ENCODE measurements around the gene PPDPF. TPM values are rescaled to one million over a fixed set of nuclear protein-coding genes. Genes with fewer than 3 reads are reported as not detected.
"Not testable (repeated sequence)": the region's sequence is repeated elsewhere in the genome, so short reads cannot be mapped to it uniquely, and the experiment has no call there.

Gene PPDPF
- total RNA-seq, 1 donor from 2014 or later, result 21.9 TPM

DNA sequence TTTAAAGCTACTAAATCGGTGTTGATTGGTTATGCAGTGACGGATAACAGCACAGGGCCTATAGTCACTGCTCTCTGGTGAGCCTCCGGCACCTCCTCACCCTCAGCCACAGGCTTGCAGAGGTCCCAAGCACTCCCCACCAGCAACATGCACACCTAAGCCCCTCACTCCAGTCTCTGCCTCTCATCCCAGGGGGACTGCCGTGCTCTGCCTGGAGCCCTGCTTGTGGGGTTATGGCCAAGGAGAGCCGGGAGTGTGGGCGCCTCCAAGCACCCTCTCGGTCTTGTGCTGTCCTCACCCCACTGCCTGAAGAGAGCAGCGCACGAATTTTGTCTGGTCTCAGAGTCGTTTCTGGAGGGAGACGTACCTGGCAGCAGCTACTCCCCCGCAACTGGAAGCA lies 14.8 kb upstream of the PPDPF start:
- Histone ChIP-seq H3K4me3 (ENCODE audit: low read depth, low read length) (no peak overlapping the region), H3K36me3 (ENCODE audit: control insufficient read depth, insufficient read depth, low read length) (no peaks in the 10 kb centered on the region), H3K27me3 (ENCODE audit: control insufficient read depth, insufficient read depth, low read length) (peaks cover 6% of the 10 kb centered on the region)
- DNase-seq (ENCODE audit: low read depth) (no peak), FAIRE-seq (no peak)
- TF ChIP-seq, protein P1, sequence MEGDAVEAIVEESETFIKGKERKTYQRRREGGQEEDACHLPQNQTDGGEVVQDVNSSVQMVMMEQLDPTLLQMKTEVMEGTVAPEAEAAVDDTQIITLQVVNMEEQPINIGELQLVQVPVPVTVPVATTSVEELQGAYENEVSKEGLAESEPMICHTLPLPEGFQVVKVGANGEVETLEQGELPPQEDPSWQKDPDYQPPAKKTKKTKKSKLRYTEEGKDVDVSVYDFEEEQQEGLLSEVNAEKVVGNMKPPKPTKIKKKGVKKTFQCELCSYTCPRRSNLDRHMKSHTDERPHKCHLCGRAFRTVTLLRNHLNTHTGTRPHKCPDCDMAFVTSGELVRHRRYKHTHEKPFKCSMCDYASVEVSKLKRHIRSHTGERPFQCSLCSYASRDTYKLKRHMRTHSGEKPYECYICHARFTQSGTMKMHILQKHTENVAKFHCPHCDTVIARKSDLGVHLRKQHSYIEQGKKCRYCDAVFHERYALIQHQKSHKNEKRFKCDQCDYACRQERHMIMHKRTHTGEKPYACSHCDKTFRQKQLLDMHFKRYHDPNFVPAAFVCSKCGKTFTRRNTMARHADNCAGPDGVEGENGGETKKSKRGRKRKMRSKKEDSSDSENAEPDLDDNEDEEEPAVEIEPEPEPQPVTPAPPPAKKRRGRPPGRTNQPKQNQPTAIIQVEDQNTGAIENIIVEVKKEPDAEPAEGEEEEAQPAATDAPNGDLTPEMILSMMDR (IDR thresholded peaks at IDR 0.05; ENCODE audit: insufficient read depth, low read length, severe bottlenecking), result no peak

DNA sequence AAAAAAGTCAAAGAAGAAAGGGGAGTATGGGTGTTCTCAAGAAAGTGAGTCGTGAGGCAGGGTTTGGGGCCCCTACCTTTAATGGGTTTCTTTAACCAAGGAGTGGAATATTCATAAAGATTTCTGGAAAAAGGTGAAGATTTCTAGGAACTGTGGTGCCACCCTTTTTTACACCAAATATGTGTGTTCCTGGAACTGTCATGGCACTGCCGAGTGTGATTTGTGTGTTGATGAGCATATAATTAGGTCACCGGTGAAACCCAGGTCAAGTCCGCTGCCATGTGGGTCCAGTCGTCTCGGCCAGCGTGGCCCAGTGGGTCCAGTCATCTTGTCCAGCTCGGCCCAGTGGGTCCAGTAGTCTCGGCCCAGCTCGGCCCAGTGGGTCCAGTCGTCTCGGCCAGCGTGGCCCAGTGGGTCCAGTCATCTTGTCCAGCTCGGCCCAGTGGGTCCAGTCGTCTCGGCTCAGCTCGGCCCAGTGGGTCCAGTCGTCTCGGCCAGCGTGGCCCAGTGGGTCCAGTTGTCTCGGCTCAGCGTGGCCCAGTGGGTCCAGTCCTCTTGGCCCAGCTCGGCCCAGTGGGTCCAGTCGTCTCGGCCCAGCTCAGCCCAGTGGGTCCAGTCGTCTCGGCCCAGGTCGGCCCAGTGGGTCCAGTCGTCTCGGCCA lies 13.4 kb upstream of the PPDPF start:
- FAIRE-seq (no peak), DNase-seq (ENCODE audit: low read depth) (no peak)
- H3K4me3 ChIP-seq (ENCODE audit: low read depth, low read length), result no peak overlapping the region
- TF ChIP-seq, protein P1 (IDR thresholded peaks at IDR 0.05; ENCODE audit: insufficient read depth, low read length, severe bottlenecking), result no peak
- H3K27me3 ChIP-seq (ENCODE audit: control insufficient read depth, insufficient read depth, low read length), result peaks cover 6% of the 10 kb centered on the region
- no peaks in the 10 kb centered on the region for H3K36me3 ChIP-seq (ENCODE audit: control insufficient read depth, insufficient read depth, low read length)

DNA sequence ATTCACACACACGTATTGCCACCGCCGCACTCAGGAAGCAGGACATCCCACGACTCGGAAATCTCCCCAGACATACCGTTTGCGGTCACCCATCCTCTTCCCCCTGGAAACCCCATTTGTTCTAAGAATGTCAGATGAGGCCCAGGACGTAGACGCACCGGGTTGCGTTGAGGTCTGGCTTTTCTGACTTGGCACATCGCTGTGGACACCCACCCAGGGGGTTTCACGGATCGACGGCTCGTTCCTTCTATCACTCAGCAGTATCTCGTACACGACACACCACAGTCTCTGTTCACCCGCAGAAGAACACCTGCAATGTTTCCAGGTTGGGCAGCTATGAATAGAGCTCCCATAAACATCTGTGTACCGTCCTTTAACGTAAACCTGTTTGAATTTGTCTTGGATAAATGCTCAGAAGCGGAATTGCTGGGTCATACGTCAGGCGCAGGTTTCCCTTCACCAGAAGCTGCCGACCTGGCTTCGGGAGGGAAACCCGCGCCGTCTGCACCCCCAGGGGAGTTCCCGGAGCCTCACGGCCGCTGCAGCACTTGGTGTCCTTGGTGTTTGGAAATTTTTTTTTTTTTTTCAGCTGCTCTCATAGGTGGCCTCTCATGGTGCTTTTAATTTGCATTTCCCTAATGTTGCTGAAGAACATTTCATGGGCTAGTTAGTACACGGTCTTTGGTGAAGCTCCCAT lies 12.3 kb upstream of the PPDPF start:
- TF ChIP-seq, protein P1 (IDR thresholded peaks at IDR 0.05; ENCODE audit: insufficient read depth, low read length, severe bottlenecking), result no peak
- DNase-seq (ENCODE audit: low read depth) (no peak), FAIRE-seq (no peak)
- no peaks in the 10 kb centered on the region for H3K27me3 ChIP-seq (ENCODE audit: control insufficient read depth, insufficient read depth, low read length)
- H3K36me3 ChIP-seq (ENCODE audit: control insufficient read depth, insufficient read depth, low read length), result no peaks in the 10 kb centered on the region
- no peak overlapping the region for H3K4me3 ChIP-seq (ENCODE audit: low read depth, low read length)

DNA sequence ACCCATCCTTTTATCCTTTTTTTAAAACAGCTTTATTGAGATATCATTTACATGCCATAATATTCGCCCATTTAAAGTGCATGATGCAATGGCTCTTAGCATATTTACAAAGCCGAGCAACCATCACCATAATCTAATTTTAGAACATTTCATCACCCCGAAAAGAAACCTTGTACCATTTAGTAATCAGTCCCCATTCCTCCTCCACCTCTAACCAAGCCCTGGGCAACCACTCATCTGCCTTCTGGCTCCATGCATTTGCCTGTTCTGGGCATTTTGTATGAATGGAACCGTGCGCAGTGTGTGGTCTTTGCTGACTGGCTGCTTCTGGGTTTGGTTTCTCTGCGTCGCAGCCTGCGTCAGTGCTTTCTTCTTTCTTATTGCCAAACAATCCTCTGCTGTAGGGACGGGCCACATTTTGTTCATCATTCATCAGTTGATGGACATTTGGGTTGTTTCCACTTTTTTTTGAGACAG lies 11.4 kb upstream of the PPDPF start:
- no peak for DNase-seq (ENCODE audit: low read depth)
- no peak for FAIRE-seq
- H3K4me3 ChIP-seq (ENCODE audit: low read depth, low read length), result no peak overlapping the region
- TF ChIP-seq, protein P1 (IDR thresholded peaks at IDR 0.05; ENCODE audit: insufficient read depth, low read length, severe bottlenecking), result no peak
- H3K27me3 ChIP-seq (ENCODE audit: control insufficient read depth, insufficient read depth, low read length), result no peaks in the 10 kb centered on the region
- no peaks in the 10 kb centered on the region for H3K36me3 ChIP-seq (ENCODE audit: control insufficient read depth, insufficient read depth, low read length)

DNA sequence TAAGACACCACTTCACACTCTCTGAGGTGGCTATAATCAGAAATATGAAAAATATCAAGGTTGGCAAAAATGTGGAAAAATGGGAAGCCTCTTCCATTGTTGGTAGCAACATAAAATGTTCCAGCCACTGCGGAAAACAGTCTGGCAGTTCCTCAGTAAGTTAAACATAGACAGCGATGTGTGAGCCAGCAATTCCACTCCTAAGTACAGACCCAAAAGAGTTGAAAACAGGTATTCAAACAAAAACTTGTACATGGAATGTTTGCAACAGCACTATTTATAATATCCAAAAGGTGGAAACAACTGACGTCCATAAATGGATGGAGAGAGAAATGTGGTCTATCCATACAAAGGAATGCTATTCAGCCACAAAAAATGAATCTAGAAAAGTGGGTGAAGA lies 7.4 kb upstream of the PPDPF start:
- TF ChIP-seq, protein P1 (IDR thresholded peaks at IDR 0.05; ENCODE audit: insufficient read depth, low read length, severe bottlenecking), result no peak
- no peaks in the 10 kb centered on the region for H3K27me3 ChIP-seq (ENCODE audit: control insufficient read depth, insufficient read depth, low read length)
- no peak for FAIRE-seq

DNA sequence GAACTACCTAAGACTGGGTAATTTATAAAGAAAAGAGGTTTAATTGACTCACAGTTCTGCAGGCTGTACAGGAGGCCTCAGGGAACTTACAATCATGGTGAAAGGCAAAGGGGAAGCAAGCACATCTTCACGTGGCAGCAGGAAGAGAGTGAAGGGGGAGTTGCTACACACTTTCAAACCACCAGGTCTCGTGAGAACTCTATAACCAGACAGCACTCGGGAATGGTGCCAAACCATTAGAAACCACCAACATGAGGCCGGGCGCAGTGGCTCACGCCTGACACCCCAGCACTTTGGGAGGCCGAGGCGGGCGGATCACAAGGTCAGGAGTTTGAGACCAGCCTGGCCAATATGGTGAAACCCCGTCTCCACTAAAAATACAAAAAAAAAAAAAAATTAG lies 6.0 kb upstream of the PPDPF start:
- not testable (repeated sequence) for H3K36me3 ChIP-seq (ENCODE audit: control insufficient read depth, insufficient read depth, low read length); H3K4me3 ChIP-seq (ENCODE audit: low read depth, low read length); FAIRE-seq; H3K27me3 ChIP-seq (ENCODE audit: control insufficient read depth, insufficient read depth, low read length); DNase-seq (ENCODE audit: low read depth)

More for the DNA sequence above, 7.4 kb upstream of the PPDPF start:
- no peak overlapping the region for H3K4me3 ChIP-seq (ENCODE audit: low read depth, low read length)
- DNase-seq (ENCODE audit: low read depth), result no peak
- H3K36me3 ChIP-seq (ENCODE audit: control insufficient read depth, insufficient read depth, low read length), result no peaks in the 10 kb centered on the region
